H1 (cell line): Measurements from ENCODE around the gene HSD17B10. TPM values are rescaled to one million over a fixed set of nuclear protein-coding genes. Genes with fewer than 3 reads are reported as not detected.
A peak's percentile ranks its signal among the peaks of the same experiment; 100 is the strongest.

Experiments
- CTCF ChIA-PET: fragments of 300-600 bp; sonication (Branson Sonifier 250); formaldehyde crosslinking; loops from one replicate; lab custom pipeline; 2021; ENCODE audit not compliant: partially characterized antibody; lab: Charles Lee
- POLR2A ChIA-PET: fragments of 300-600 bp; sonication (Branson Sonifier 250); formaldehyde crosslinking; loops from one replicate; lab custom pipeline; 2021; ENCODE audit warnings: inconsistent platforms; ENCODE audit not compliant: partially characterized antibody; lab: Charles Lee
- DNase-seq, 2 experiments: peaks; one replicate each; pipeline versions ENCODE4 v3.0.0 to v3.0.0-alpha.2; 2010 to 2022; ENCODE audit warnings: low spot score in 2 of 2, low read depth in 1 of 2, mixed read lengths in 1 of 2
- FAIRE-seq: peaks from 2 replicates; lab custom pipeline; 2011; peaks lifted over from hg19 to GRCh38; lab: Jason Lieb, UNC
- H2AFZ ChIP-seq: 2 replicates; pipeline ENCODE4 v1.8.1; 2012; ENCODE audit warnings: low read length, inconsistent platforms
- H2AK5ac ChIP-seq: 2 replicates; pipeline ENCODE4 v1.6.1; 2013; ENCODE audit warnings: low read depth, low read length
- H2BK120ac ChIP-seq: replicated peaks from 2 replicates; pipeline ENCODE3; 2013; ENCODE audit warnings: low read depth, low read length, inconsistent platforms
- H2BK12ac ChIP-seq: 2 replicates; pipeline ENCODE4 v1.6.1; 2013; ENCODE audit warnings: low read depth, low read length
- H2BK15ac ChIP-seq: 2 replicates; pipeline ENCODE4 v1.6.1; 2013; ENCODE audit warnings: low read length
- H2BK20ac ChIP-seq: 2 replicates; pipeline ENCODE4 v1.6.1; 2013; ENCODE audit warnings: low read length
- H2BK5ac ChIP-seq: 2 replicates; pipeline ENCODE4 v1.6.1; 2013; ENCODE audit warnings: low read depth, low read length
- H3K14ac ChIP-seq: 2 replicates; pipeline ENCODE4 v1.6.1; 2013; ENCODE audit warnings: inconsistent platforms; ENCODE audit not compliant: insufficient read length
- H3K18ac ChIP-seq: 2 replicates; pipeline ENCODE4 v1.6.1; 2013; ENCODE audit warnings: low read length; ENCODE audit errors: extremely low read depth
- H3K23ac ChIP-seq: 2 replicates; pipeline ENCODE4 v1.6.1; 2013; ENCODE audit warnings: inconsistent platforms; ENCODE audit not compliant: insufficient read length
- H3K23me2 ChIP-seq: 2 replicates; pipeline ENCODE4 v1.6.1; 2013; ENCODE audit warnings: low read depth, low read length
- H3K27ac ChIP-seq: 2 replicates; pipeline ENCODE4 v1.6.1; 2011; ENCODE audit warnings: low read depth, low read length, inconsistent platforms
- H3K27me3 ChIP-seq, 4 experiments: replicated peaks in 1 of 4; 1 replicate in 1 of 4; 2 replicates in 3 of 4; pipeline versions ENCODE4 v1.6.1 to v1.8.1; 2011 to 2013; ENCODE audit warnings: low read length in 3 of 4, mild to moderate bottlenecking in 3 of 4, inconsistent platforms in 2 of 4, mixed read lengths in 2 of 4, moderate library complexity in 1 of 4; ENCODE audit not compliant: control insufficient read depth in 3 of 4, insufficient read depth in 3 of 4; ENCODE audit errors: extremely low read depth in 1 of 4
- H3K36me3 ChIP-seq, 4 experiments: 2 replicates each; pipeline versions ENCODE4 v1.6.1 to v1.8.1; 2011 to 2013; ENCODE audit warnings: mild to moderate bottlenecking in 4 of 4, low read length in 3 of 4, moderate library complexity in 2 of 4, control low read depth in 1 of 4, inconsistent platforms in 1 of 4; ENCODE audit not compliant: insufficient read depth in 4 of 4, control insufficient read depth in 2 of 4
- H3K4ac ChIP-seq: replicated peaks from 2 replicates; pipeline ENCODE3; 2013; ENCODE audit warnings: low read length, low read depth, mixed read lengths, inconsistent platforms; ENCODE audit not compliant: insufficient read length
- H3K4me1 ChIP-seq, 4 experiments: replicated peaks in 1 of 4; 1 replicate in 1 of 4; 2 replicates in 3 of 4; pipeline versions ENCODE4 v1.6.1 to v1.8.1; 2011 to 2013; ENCODE audit warnings: low read length in 3 of 4, inconsistent platforms in 2 of 4, mixed read lengths in 1 of 4; ENCODE audit not compliant: insufficient read depth in 4 of 4, control insufficient read depth in 3 of 4
- H3K4me2 ChIP-seq, 2 experiments: 2 replicates each; pipeline versions ENCODE4 v1.6.1 to v1.8.1; 2011 to 2013; ENCODE audit warnings: low read depth in 2 of 2, low read length in 2 of 2, control low read depth in 1 of 2, inconsistent platforms in 1 of 2, mild to moderate bottlenecking in 1 of 2; ENCODE audit not compliant: insufficient read depth in 1 of 2
- H3K4me3 ChIP-seq, 4 experiments: fragments of 200-600, 300-600 bp in 1 of 4; sonication (generic), shearing (Covaris generic), sonication (Bioruptor Twin) in 1 of 4; 2 replicates each; pipeline versions ENCODE4 v1.5.1 to v1.8.1; 2011 to 2016; ENCODE audit warnings: low read length in 4 of 4, low read depth in 3 of 4, control low read depth in 2 of 4, inconsistent platforms in 2 of 4, mild to moderate bottlenecking in 2 of 4, mixed read lengths in 1 of 4, moderate library complexity in 1 of 4; ENCODE audit not compliant: insufficient read depth in 2 of 4; ENCODE audit errors: extremely low read depth in 1 of 4
- H3K56ac ChIP-seq: replicated peaks from 2 replicates; pipeline ENCODE3; 2013; ENCODE audit warnings: low read depth, mild to moderate bottlenecking, mixed read lengths, low read length, inconsistent platforms; ENCODE audit not compliant: insufficient read length
- H3K79me1 ChIP-seq: 2 replicates; pipeline ENCODE4 v1.6.1; 2013; ENCODE audit warnings: low read depth, low read length, control low read depth
- H3K79me2 ChIP-seq, 2 experiments: 2 replicates each; pipeline versions ENCODE4 v1.6.1 to v1.8.1; 2012 to 2013; ENCODE audit warnings: low read length in 2 of 2, mild to moderate bottlenecking in 2 of 2, inconsistent platforms in 1 of 2; ENCODE audit not compliant: insufficient read depth in 2 of 2, control insufficient read depth in 1 of 2
- H3K9ac ChIP-seq, 4 experiments: replicated peaks in 1 of 4; 1 replicate in 1 of 4; 2 replicates in 3 of 4; pipeline versions ENCODE4 v1.6.1 to v1.8.1; 2011 to 2013; ENCODE audit warnings: low read depth in 3 of 4, low read length in 3 of 4, control low read depth in 2 of 4, mild to moderate bottlenecking in 2 of 4, moderate library complexity in 2 of 4, inconsistent platforms in 1 of 4; ENCODE audit errors: extremely low read depth in 1 of 4
- H3K9me3 ChIP-seq, 2 experiments: 2 replicates each; pipeline versions ENCODE4 v1.6.1 to v1.8.1; 2012 to 2013; ENCODE audit warnings: mild to moderate bottlenecking in 2 of 2, moderate library complexity in 2 of 2, control low read depth in 1 of 2, inconsistent platforms in 1 of 2, low read depth in 1 of 2, low read length in 1 of 2, mixed read lengths in 1 of 2; ENCODE audit not compliant: insufficient read depth in 2 of 2
- H4K20me1 ChIP-seq, 2 experiments: replicated peaks in 1 of 2; 2 replicates each; pipeline versions ENCODE3 to v1.8.1; 2011 to 2013; ENCODE audit warnings: inconsistent platforms in 2 of 2, low read length in 2 of 2, mild to moderate bottlenecking in 1 of 2; ENCODE audit not compliant: insufficient read depth in 2 of 2, control insufficient read depth in 1 of 2
- H4K5ac ChIP-seq: 2 replicates; pipeline ENCODE4 v1.6.1; 2013; ENCODE audit warnings: low read length, low read depth, mixed read lengths, inconsistent platforms; ENCODE audit not compliant: insufficient read length
- H4K8ac ChIP-seq: 2 replicates; pipeline ENCODE4 v1.8.0; 2013; ENCODE audit warnings: mild to moderate bottlenecking, moderate library complexity, low read length, inconsistent platforms; ENCODE audit not compliant: insufficient read depth; ENCODE audit errors: extremely low read depth
- H4K91ac ChIP-seq: replicated peaks from 2 replicates; pipeline ENCODE3; 2013; ENCODE audit warnings: low read length, mixed read lengths, inconsistent platforms; ENCODE audit not compliant: insufficient read length
- E2F6 ChIP-seq: IDR thresholded peaks from 2 replicates; pipeline ENCODE4 v1.6.1; 2012; ENCODE audit warnings: inconsistent platforms
- KDM4A ChIP-seq: IDR thresholded peaks from one replicate; pipeline ENCODE4 v1.7.1; 2012; ENCODE audit warnings: low read depth, mild to moderate bottlenecking, moderate library complexity, low read length, inconsistent platforms; ENCODE audit not compliant: severe bottlenecking
- MAFK ChIP-seq: IDR thresholded peaks from 2 replicates; pipeline ENCODE4 v1.6.1; 2012; ENCODE audit warnings: low read depth, mild to moderate bottlenecking, improper control_type of control experiment, low read length
- NRF1 ChIP-seq: IDR thresholded peaks from 2 replicates; pipeline ENCODE4 v1.6.1; 2011; ENCODE audit warnings: mild to moderate bottlenecking, low read depth, low read length, improper control_type of control experiment
- TAF1 ChIP-seq: IDR thresholded peaks from 2 replicates; pipeline ENCODE4 v1.6.1; 2011; ENCODE audit warnings: mild to moderate bottlenecking, low read depth, low read length
- WGBS, 2 experiments: shearing (Covaris generic) in 1 of 2; methylation state at CpG; one replicate each; pipeline versions ENCODE4 v1.1.6 to v1.1.7; 2013 to 2015; ENCODE audit warnings: low lambda C conversion rate in 2 of 2, mixed read lengths in 2 of 2, inconsistent platforms in 1 of 2, low coverage in 1 of 2, missing lambda C conversion rate in 1 of 2; ENCODE audit not compliant: insufficient replicate concordance in 2 of 2, insufficient coverage in 1 of 2, insufficient read length in 1 of 2; ENCODE audit errors: extremely low coverage in 1 of 2, missing lambda C conversion rate in 1 of 2; 5-methylcytosine and 5-hydroxymethylcytosine counted together
- polyA plus RNA-seq, 7 experiments: library from polyadenylated mRNA; depleted of rRNA in 3 of 7; stranded (reverse) in 5 of 7; unstranded in 2 of 7; fragments of >200 nt in 5 of 7; fragments of 200-250 nt in 2 of 7; gene quantifications; 1 replicate in 5 of 7; 2 replicates in 1 of 7; 4 replicates in 1 of 7; pipeline versions ENCODE4 v1.2.1 to v1.2.3, GENCODE V29; 2011 to 2013; ENCODE audit warnings: missing spikeins in 2 of 7, mixed read lengths in 2 of 7
- total RNA-seq: library from RNA; stranded (reverse); fragmentation: NEBNext Ultra II Directional; extraction: Animal tissue kit (Norgen Biotek cat#: 25700); gene quantifications from 2 replicates; pipeline ENCODE4 v1.2.1, GENCODE V29; 2021

Gene HSD17B10
- total and polyA plus RNA-seq, 2 of the 8 experiments (the other 6 are each of a cell fraction or from before 2014, with no cell fraction given), result 114 to 236 TPM

- TF ChIP-seq MAFK (no peak), NRF1 (peak; percentile 83), TAF1 (peak; percentile 23; the same call in 1 of the 2 replicates), E2F6 (peak; percentile 27; the same call in 1 of the 2 replicates), KDM4A (peak; percentile 37)
- Histone ChIP-seq H4K5ac (no peak overlapping the region), H3K4me2 (peak overlapping the region; percentile 74 to 90), H4K91ac (no peak overlapping the region), H2BK5ac (no peak overlapping the region), H2AK5ac (no peak overlapping the region), H3K56ac (no peak overlapping the region), H3K27me3 (peaks cover 0 to 12% (median 7%) of the 10 kb centered on the region in 4 experiments; a peak in 5 of 7 replicates), H3K18ac (peak overlapping the region; percentile 7; the same call in 1 of the 2 replicates), H3K79me2 (no peaks in the 10 kb centered on the region), H3K27ac (no peak overlapping the region), H3K23me2 (peaks cover 5% of the 10 kb centered on the region; the same call in 1 of the 2 replicates), H3K4me1 (0 out of 7 replicates have a peak, but pooled peaks cover 0 to 3% (median 0%) of the 10 kb centered on the region in 4 experiments), H3K23ac (no peak overlapping the region), H3K4me3 (peak overlapping the region; percentile 56 to 66 (median 62)), H3K9me3 (no peaks in the 10 kb centered on the region), H2BK12ac (no peak overlapping the region), H3K9ac (no peak overlapping the region; a peak in 1 of 7 replicates), H2BK15ac (no peak overlapping the region), H3K36me3 (no peaks in the 10 kb centered on the region), H2BK120ac (no peak overlapping the region), H2BK20ac (no peak overlapping the region), H2AFZ (peak overlapping the region; percentile 77; the same call in 1 of the 2 replicates), H4K8ac (no peak overlapping the region), H3K79me1 (no peaks in the 10 kb centered on the region), H3K4ac (no peak overlapping the region), H3K14ac (no peak overlapping the region), H4K20me1 (no peaks in the 10 kb centered on the region)
- POLR2A ChIA-PET, result no interaction called here
- CTCF ChIA-PET, result no interaction called here
- DNase-seq, result peak in 1 of 2 experiments; percentile 82
- FAIRE-seq, result peak; percentile 89
- 4% methylated on average over 39 of the region's 44 CpGs; no CpG with 5 or more reads in 1 of the 2 experiments for WGBS, 2 experiments
Measured at GRCh38 chrX:53441531-53442321, 7.6 kb upstream of the HSD17B10 start.
